H9 (cell line): ENCODE results near the gene RXFP1. TPM values are rescaled to one million over a fixed set of nuclear protein-coding genes. Genes with fewer than 3 reads are reported as not detected.

Source experiments
- DNase-seq: peaks from one replicate; pipeline ENCODE4 v3.0.0-alpha.2; 2017
- H2AFZ ChIP-seq: one replicate; pipeline ENCODE4 v1.6.1; 2013; ENCODE audit warnings: mild to moderate bottlenecking, low read length, control low read depth, moderate library complexity
- H2AK5ac ChIP-seq: 2 replicates; pipeline ENCODE4 v1.6.1; 2013; ENCODE audit warnings: low read length, control low read depth, mixed read lengths; ENCODE audit not compliant: insufficient read length
- H2BK120ac ChIP-seq: one replicate; pipeline ENCODE4 v1.6.1; 2013; ENCODE audit warnings: low read depth, mild to moderate bottlenecking, low read length, control low read depth, inconsistent platforms; ENCODE audit not compliant: poor library complexity, severe bottlenecking
- H2BK12ac ChIP-seq: 2 replicates; pipeline ENCODE4 v1.6.1; 2013; ENCODE audit warnings: low read length, control low read depth, mixed read lengths, low read depth; ENCODE audit not compliant: insufficient read length
- H2BK15ac ChIP-seq: 2 replicates; pipeline ENCODE4 v1.6.1; 2013; ENCODE audit warnings: low read depth, low read length, control low read depth
- H2BK20ac ChIP-seq: one replicate; pipeline ENCODE4 v1.6.1; 2013; ENCODE audit warnings: low read depth, mild to moderate bottlenecking, low read length, control low read depth, inconsistent platforms; ENCODE audit not compliant: poor library complexity, severe bottlenecking
- H2BK5ac ChIP-seq: 2 replicates; pipeline ENCODE4 v1.6.1; 2013; ENCODE audit warnings: low read length, control low read depth, mixed read lengths; ENCODE audit not compliant: insufficient read length
- H3K14ac ChIP-seq: 2 replicates; pipeline ENCODE4 v1.6.1; 2013; ENCODE audit warnings: low read length, control low read depth; ENCODE audit not compliant: insufficient read depth
- H3K18ac ChIP-seq: 2 replicates; pipeline ENCODE4 v1.6.1; 2013; ENCODE audit warnings: low read depth, mild to moderate bottlenecking, mixed read lengths, low read length, control low read depth; ENCODE audit not compliant: insufficient read length
- H3K23ac ChIP-seq: 2 replicates; pipeline ENCODE4 v1.6.1; 2013; ENCODE audit warnings: low read length, control low read depth, mixed read lengths, low read depth; ENCODE audit not compliant: insufficient read length
- H3K23me2 ChIP-seq: 2 replicates; pipeline ENCODE4 v1.6.1; 2013; ENCODE audit warnings: low read depth, mild to moderate bottlenecking, mixed read lengths, low read length, control low read depth; ENCODE audit not compliant: insufficient read length, poor library complexity, severe bottlenecking
- H3K27ac ChIP-seq: 2 replicates; pipeline ENCODE4 v1.5.1; 2013; ENCODE audit warnings: low read length, control low read depth, mixed read lengths, low read depth; ENCODE audit not compliant: insufficient read length
- H3K27me3 ChIP-seq: 2 replicates; pipeline ENCODE4 v1.6.1; 2013; ENCODE audit warnings: low read length, control low read depth, inconsistent platforms; ENCODE audit not compliant: insufficient read depth
- H3K4ac ChIP-seq: 2 replicates; pipeline ENCODE4 v1.6.1; 2013; ENCODE audit warnings: low read depth, mild to moderate bottlenecking, control low read depth, inconsistent platforms, low read length, moderate library complexity
- H3K4me1 ChIP-seq: 2 replicates; pipeline ENCODE4 v1.6.1; 2013; ENCODE audit warnings: low read length, control low read depth, inconsistent platforms; ENCODE audit not compliant: insufficient read depth
- H3K4me2 ChIP-seq: 2 replicates; pipeline ENCODE4 v1.6.1; 2013; ENCODE audit warnings: low read length, control low read depth, mixed read lengths; ENCODE audit not compliant: insufficient read length, insufficient read depth
- H3K56ac ChIP-seq: 2 replicates; pipeline ENCODE4 v1.6.1; 2013; ENCODE audit warnings: low read depth, mild to moderate bottlenecking, mixed read lengths, low read length, control low read depth; ENCODE audit not compliant: insufficient read length
- H3K79me1 ChIP-seq: 2 replicates; pipeline ENCODE4 v1.6.1; 2013; ENCODE audit warnings: low read depth, mild to moderate bottlenecking, moderate library complexity, low read length, control low read depth, inconsistent platforms; ENCODE audit not compliant: insufficient read depth, poor library complexity, severe bottlenecking
- H3K79me2 ChIP-seq: 2 replicates; pipeline ENCODE4 v1.6.1; 2013; ENCODE audit warnings: low read length, control low read depth, inconsistent platforms; ENCODE audit not compliant: insufficient read depth
- H3K9ac ChIP-seq: 2 replicates; pipeline ENCODE4 v1.6.1; 2013; ENCODE audit warnings: low read length, control low read depth, mixed read lengths; ENCODE audit not compliant: insufficient read length; ENCODE audit errors: extremely low read depth
- H3K9me3 ChIP-seq: one replicate; pipeline ENCODE4 v1.6.1; 2013; ENCODE audit warnings: low read depth, low read length, inconsistent platforms; ENCODE audit not compliant: control insufficient read depth
- H3T11ph ChIP-seq: one replicate; pipeline ENCODE4 v1.6.1; 2013; ENCODE audit warnings: mild to moderate bottlenecking, low read length, control low read depth, inconsistent platforms
- H4K20me1 ChIP-seq: one replicate; pipeline ENCODE4 v1.6.1; 2013; ENCODE audit not compliant: control insufficient read depth, insufficient read length, insufficient read depth
- H4K5ac ChIP-seq: 2 replicates; pipeline ENCODE4 v1.6.1; 2013; ENCODE audit warnings: low read depth, mild to moderate bottlenecking, mixed read lengths, low read length, control low read depth; ENCODE audit not compliant: insufficient read length
- H4K8ac ChIP-seq: replicated peaks from 2 replicates; pipeline ENCODE4 v1.6.1; 2013; ENCODE audit warnings: low read length, control low read depth, mixed read lengths, low read depth; ENCODE audit not compliant: insufficient read length
- H4K91ac ChIP-seq: 2 replicates; pipeline ENCODE4 v1.6.1; 2013; ENCODE audit warnings: low read depth, mild to moderate bottlenecking, moderate library complexity, mixed read lengths, low read length, control low read depth; ENCODE audit not compliant: insufficient read length
- H3K27ac Mint-ChIP-seq, 3 experiments: 2 replicates in 2 of 3; 3 replicates in 1 of 3; pipeline ENCODE4 v1.8.0; 2020 to 2021; ENCODE audit warnings: mixed read lengths in 3 of 3, mild to moderate bottlenecking in 1 of 3, moderate library complexity in 1 of 3
- H3K27me3 Mint-ChIP-seq: 2 replicates; pipeline ENCODE4 v1.8.0; 2021; ENCODE audit warnings: low read depth, mild to moderate bottlenecking, moderate library complexity, mixed read lengths
- H3K36me3 Mint-ChIP-seq, 3 experiments: 2 replicates in 2 of 3; 3 replicates in 1 of 3; pipeline ENCODE4 v1.8.0; 2020 to 2021; ENCODE audit warnings: low read depth in 3 of 3, mixed read lengths in 3 of 3; ENCODE audit not compliant: insufficient read depth in 1 of 3
- H3K4me1 Mint-ChIP-seq, 2 experiments: 2 replicates each; pipeline ENCODE4 v1.8.0; 2020; ENCODE audit warnings: mixed read lengths in 2 of 2
- H3K4me3 Mint-ChIP-seq, 2 experiments: 2 replicates in 1 of 2; 3 replicates in 1 of 2; pipeline ENCODE4 v1.8.0; 2020 to 2021; ENCODE audit warnings: mild to moderate bottlenecking in 2 of 2, mixed read lengths in 2 of 2, moderate library complexity in 1 of 2
- H3K9me3 Mint-ChIP-seq, 2 experiments: 2 replicates in 1 of 2; 3 replicates in 1 of 2; pipeline ENCODE4 v1.8.0; 2020; ENCODE audit warnings: mild to moderate bottlenecking in 2 of 2, mixed read lengths in 2 of 2, moderate library complexity in 1 of 2
- WGBS: extraction: QIAGEN DNeasy Blood & Tissue Kit; methylation state at CpG from one replicate; pipeline ENCODE4 v1.1.7; 2013; ENCODE audit warnings: missing lambda C conversion rate, low lambda C conversion rate, mixed read lengths; ENCODE audit not compliant: insufficient read length; ENCODE audit errors: extremely low coverage; 5-methylcytosine and 5-hydroxymethylcytosine counted together
- total RNA-seq: library from RNA; stranded (reverse); gene quantifications from 2 replicates; pipeline ENCODE4 v1.2.1, GENCODE V29; 2021
- TF ChIP-seq, protein P1 (sequence below): fragments of 200-600 bp; sonication (generic); conservative IDR thresholded peaks from 3 replicates; pipeline ENCODE4 v1.8.0; 2021; ENCODE audit warnings: antibody characterized with exemption, mild to moderate bottlenecking

The RXFP1 gene
- total RNA-seq, 1 experiment from 2014 or later: 0.17 TPM

GRCh38 chr4:158599150-158599549 is 77.5 kb downstream of the RXFP1 start:
- Histone ChIP-seq H3K27me3 (no peaks in the 10 kb centered on the region), H3K79me2 (no peaks in the 10 kb centered on the region), H3K9ac (no peak overlapping the region), H2BK120ac (no peak overlapping the region), H3K14ac (no peak overlapping the region), H3K4me1 (no peaks in the 10 kb centered on the region; the same call in 1 of the 2 replicates), H3K9me3 (no peaks in the 10 kb centered on the region), H3K56ac (no peak overlapping the region), H3K18ac (no peak overlapping the region), H3K23me2 (no peaks in the 10 kb centered on the region), H3T11ph (no peak overlapping the region), H4K8ac (no peak overlapping the region), H2AK5ac (no peak overlapping the region), H4K5ac (no peak overlapping the region), H2BK12ac (no peak overlapping the region), H4K91ac (no peak overlapping the region), H2AFZ (no peak overlapping the region), H2BK15ac (no peak overlapping the region), H3K27ac (no peak overlapping the region), H2BK5ac (no peak overlapping the region), H3K79me1 (no peaks in the 10 kb centered on the region), H3K23ac (no peak overlapping the region), H4K20me1 (no peaks in the 10 kb centered on the region), H3K4ac (no peak overlapping the region), H3K4me2 (no peak overlapping the region), H2BK20ac (no peak overlapping the region)
- Mint-ChIP-seq H3K4me3 (no peak overlapping the region), H3K4me1 (no peaks in the 10 kb centered on the region; a peak in 1 of 4 replicates), H3K9me3 (no peaks in the 10 kb centered on the region), H3K27ac (no peak overlapping the region), H3K27me3 (no peaks in the 10 kb centered on the region), H3K36me3 (no peaks in the 10 kb centered on the region)
- DNase-seq: no peak
- no CpG with 5 or more reads among the region's 4 CpGs for WGBS
- TF ChIP-seq, protein P1, sequence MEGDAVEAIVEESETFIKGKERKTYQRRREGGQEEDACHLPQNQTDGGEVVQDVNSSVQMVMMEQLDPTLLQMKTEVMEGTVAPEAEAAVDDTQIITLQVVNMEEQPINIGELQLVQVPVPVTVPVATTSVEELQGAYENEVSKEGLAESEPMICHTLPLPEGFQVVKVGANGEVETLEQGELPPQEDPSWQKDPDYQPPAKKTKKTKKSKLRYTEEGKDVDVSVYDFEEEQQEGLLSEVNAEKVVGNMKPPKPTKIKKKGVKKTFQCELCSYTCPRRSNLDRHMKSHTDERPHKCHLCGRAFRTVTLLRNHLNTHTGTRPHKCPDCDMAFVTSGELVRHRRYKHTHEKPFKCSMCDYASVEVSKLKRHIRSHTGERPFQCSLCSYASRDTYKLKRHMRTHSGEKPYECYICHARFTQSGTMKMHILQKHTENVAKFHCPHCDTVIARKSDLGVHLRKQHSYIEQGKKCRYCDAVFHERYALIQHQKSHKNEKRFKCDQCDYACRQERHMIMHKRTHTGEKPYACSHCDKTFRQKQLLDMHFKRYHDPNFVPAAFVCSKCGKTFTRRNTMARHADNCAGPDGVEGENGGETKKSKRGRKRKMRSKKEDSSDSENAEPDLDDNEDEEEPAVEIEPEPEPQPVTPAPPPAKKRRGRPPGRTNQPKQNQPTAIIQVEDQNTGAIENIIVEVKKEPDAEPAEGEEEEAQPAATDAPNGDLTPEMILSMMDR: no peak
